GM19193 (cell line): ENCODE measurements around the gene CKAP2L.

ENCODE experiments used
- POLR2A ChIP-seq: IDR thresholded peaks from 4 replicates; pipeline ENCODE4 v1.6.1; 2011; ENCODE audit not compliant: insufficient read depth, insufficient read length; ENCODE audit errors: extremely low read depth

Gene CKAP2L

GRCh38 chr2:112755444-112755843, 9.0 kb downstream of the CKAP2L start:
- no peak for TF ChIP-seq POLR2A

GRCh38 chr2:112754564-112754963, 9.8 kb downstream of the CKAP2L start:
- no peak for TF ChIP-seq POLR2A

DNA sequence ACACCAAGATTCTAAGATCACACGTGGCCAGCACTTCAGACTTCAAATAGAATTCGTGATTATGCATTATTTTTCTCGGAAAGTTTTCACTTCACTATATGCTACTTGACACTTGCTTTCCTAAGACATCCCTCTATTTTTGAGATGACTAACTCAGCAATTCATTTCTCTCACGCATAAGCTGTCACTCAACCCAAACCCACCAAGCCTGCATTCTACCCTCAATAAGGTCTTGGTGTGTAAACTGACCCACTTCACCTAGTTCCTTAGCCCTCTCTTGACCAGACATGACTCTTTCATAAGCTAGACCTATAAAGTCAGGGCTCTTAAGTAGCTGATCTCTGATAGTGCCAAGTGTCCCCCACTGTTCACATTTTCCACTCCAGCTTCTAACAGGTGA, 11.7 kb downstream of the CKAP2L start:
- TF ChIP-seq POLR2A: no peak

DNA sequence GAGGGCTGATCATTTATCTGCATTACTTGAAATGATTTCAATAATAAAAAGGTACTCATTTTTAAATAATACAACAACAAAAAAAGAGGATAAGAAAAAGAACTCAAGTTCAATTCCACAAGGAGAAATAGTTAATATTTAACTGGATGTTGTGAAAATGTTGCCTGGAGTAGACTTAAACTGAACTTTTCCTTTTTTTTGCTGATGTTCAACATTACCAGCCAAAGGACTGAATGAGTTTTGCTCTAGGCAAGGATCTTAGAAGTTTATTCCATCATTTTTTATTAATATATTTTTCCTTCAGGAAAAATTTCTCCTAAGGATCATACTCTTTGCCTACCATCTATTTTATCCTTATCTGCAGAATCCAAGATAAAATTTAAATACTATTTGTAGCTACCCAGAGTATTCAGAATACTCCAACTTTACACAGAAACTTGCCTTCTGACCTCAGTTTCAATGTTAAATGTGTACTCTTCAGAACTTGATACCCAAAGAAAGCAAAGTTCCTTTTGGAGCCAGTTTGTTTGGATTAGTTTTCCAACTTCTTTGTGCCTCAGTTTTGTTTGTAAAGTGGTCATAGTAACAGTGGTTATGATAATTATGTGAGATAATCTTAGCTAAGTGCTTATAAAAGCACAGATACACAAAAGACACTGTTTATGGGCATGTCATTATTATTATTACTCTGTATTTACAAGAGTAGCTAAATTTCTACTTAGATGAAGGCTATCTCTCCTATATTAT, 12.8 kb downstream of the CKAP2L start:
- TF ChIP-seq POLR2A: no peak

- no peak for TF ChIP-seq POLR2A
Measured at GRCh38 chr2:112750560-112750843, 13.9 kb downstream of the CKAP2L start.

DNA sequence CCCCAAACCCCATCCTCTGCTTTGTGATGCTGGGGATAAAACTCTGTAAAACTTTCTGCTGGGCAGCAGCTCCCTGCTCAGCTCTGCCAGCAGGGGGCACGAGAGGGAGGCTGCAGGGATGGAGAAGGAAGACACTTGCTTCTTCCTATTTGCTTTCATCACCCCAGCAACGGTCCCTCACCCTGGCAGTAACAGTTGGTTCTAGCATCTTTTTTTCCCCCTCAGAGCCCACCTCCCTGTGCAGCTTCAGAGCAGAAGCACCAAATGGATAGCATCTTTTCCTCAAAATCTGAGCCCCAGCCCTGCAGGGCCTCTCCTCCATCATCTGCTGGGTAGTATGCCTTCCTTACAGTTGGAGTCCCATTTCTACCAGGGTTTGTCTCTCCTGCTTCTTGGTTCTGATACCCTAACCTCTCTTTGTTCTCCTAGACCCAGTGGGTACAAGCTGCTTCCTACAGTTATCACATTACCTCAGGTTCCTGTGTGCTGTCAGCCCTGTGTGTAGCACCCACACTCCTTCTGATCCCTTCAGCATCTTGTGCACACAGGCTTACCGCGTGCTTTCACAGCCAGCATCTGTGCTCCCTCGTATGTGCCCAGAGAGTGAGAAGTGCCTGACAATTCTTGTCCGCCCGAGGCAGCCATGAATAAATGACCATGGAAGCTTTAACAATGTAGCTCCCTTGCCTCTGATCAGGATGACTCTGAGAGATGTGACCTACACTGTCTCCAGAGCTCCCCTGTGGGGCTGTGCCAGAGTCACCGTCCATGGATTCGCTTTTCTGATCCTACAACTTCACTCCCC, 14.5 kb downstream of the CKAP2L start:
- no peak for TF ChIP-seq POLR2A

DNA sequence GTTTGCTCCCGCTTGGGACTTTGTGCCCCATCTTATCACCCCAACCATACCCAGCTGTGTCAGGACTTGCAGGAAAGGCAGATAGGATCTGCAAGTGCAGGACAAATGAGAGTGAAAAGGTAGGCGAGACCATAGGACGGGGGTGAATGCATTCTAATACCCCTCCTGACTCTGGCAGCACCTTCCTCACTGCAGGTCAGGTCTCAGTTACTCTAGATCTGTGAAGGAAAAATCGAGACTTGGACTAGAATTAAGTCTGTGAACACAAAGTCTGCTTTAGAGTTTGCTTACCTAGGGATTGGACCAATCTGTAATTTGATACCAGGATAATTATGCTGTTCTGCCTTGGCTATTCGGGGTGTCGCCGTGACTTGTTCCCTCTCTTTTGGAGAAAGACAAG, 23.9 kb downstream of the CKAP2L start:
- no peak for TF ChIP-seq POLR2A

DNA sequence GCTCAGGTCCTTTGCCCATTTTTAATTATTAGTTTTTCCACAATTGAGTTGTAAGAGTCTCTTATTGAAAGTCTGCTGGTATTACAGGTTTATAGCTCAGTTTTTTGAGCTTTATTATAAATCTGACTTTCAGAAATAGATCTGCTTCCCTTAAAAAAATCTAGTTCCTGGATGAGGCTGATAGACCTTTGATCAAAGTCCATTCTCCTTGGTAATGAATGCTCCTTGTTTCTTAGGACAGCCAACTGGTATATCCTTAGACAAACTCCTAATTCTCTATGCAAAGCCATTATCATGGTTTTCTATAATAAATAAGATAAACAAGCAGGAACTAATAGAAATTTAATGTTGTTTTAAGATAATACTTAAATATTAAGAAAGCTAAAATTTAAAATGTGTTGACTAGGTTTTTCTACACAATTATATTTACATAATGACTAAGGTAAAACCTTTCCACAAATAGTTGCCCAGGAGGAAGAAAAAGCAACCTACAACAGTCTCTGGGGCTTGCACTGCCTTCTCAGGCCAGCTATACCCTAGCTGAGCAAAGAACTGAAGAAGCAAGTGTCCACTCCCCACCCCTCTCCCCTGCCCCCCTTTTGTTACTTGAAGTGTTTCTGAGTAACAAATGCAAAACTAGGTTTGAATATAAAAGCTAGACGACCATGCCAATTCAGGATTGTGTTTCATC, 26.7 kb downstream of the CKAP2L start:
- no peak for TF ChIP-seq POLR2A

DNA sequence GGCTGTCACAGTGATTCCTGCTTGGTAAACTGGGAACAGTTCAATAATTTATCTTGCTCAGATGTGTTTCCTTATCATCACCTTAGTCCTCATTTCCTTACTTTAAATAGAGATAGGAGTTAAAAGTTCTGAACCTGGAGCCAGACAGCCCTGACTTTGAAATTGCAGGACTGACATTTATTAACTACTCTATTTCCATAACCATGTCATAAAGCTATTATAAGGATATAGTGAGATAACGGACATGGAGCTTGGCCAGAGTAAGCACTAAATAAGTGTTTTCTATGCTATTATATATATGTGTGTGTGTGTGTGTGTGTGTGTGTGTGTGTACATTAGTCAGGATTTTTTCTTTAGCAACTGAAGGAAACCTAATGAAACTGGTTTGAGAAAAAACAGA, 30.5 kb downstream of the CKAP2L start:
- TF ChIP-seq POLR2A: no peak

- no peak for TF ChIP-seq POLR2A
Measured at GRCh38 chr2:112733456-112733855, 31.0 kb downstream of the CKAP2L start.

GRCh38 chr2:112731479-112731878, 32.9 kb downstream of the CKAP2L start:
- TF ChIP-seq POLR2A: no peak

DNA sequence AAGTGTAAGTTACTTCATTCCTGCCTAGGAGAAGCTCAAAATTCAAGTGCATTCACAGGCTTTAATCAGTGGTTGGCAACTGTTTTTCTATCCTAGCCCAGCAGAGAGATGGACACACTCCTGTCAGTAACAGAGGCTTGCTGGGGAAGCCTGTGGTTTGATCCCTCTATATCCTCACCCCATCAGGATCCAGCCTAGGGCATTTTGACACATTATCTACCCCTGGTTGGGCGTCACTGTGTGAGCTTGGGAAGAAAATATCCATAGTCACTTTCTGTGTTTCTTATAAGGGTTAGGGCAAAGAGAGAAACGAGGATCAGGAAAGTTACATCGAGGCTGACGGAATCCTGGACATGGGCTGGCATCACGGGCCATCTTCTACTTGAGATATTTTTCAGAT, 33.6 kb downstream of the CKAP2L start:
- no peak for TF ChIP-seq POLR2A

- no peak for TF ChIP-seq POLR2A
Measured at GRCh38 chr2:112730216-112730615, 34.2 kb downstream of the CKAP2L start.

- TF ChIP-seq POLR2A: no peak
Measured at GRCh38 chr2:112728378-112729175, 35.8 kb downstream of the CKAP2L start.

DNA sequence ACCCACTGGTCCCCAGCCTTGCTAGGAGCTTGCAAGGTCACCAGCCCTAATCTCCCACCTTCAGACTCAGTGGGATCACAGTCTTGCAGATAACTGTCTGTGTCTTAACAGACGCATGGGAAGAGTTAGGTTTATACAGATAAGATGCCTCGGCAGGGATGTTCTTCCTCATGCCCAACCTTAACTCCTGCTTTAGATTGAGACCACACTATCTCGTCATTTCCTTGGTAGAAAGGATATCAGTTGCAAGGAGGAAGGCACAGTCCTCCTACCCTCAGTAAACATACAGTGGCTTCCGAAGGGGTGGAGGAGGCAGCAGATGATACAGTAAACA, 36.4 kb downstream of the CKAP2L start:
- TF ChIP-seq POLR2A: no peak
